CD4-positive, alpha-beta memory T cell (primary cell): Measurements from ENCODE around the gene ZFR. TPM values are rescaled to one million over a fixed set of nuclear protein-coding genes. Genes with fewer than 3 reads are reported as not detected.
"Not testable (repeated sequence)": the region's sequence is repeated elsewhere in the genome, so short reads cannot be mapped to it uniquely, and the experiment has no call there.

Source experiments
- CTCF ChIA-PET: fragments of 350-600 bp; sonication (Branson Sonifier 250); formaldehyde crosslinking; loops from one replicate; lab custom pipeline; 2021; ENCODE audit warnings: inconsistent platforms; ENCODE audit not compliant: partially characterized antibody; lab: Charles Lee
- POLR2A ChIA-PET: fragments of 350-600 bp; sonication (Branson Sonifier 250); formaldehyde crosslinking; loops from one replicate; lab custom pipeline; 2021; ENCODE audit not compliant: partially characterized antibody; lab: Charles Lee
- DNase-seq, 5 donors: peaks; one replicate each; pipeline versions ENCODE4 v3.0.0 to v3.0.0-alpha.2; 2020 to 2022; ENCODE audit warnings: mixed read lengths in 1 of 5
- H3K27ac ChIP-seq: one replicate; pipeline ENCODE4 v1.7.0; 2013; ENCODE audit warnings: low read depth, low read length
- H3K27me3 ChIP-seq: 2 replicates; pipeline ENCODE4 v1.7.0; 2013; ENCODE audit warnings: mild to moderate bottlenecking, low read length, moderate library complexity; ENCODE audit not compliant: insufficient read depth
- H3K36me3 ChIP-seq: 2 replicates; pipeline ENCODE4 v1.7.0; 2013; ENCODE audit warnings: mild to moderate bottlenecking, low read length, moderate library complexity; ENCODE audit not compliant: insufficient read depth
- H3K4me1 ChIP-seq: 2 replicates; pipeline ENCODE4 v1.7.0; 2013; ENCODE audit warnings: mild to moderate bottlenecking, low read length, moderate library complexity; ENCODE audit not compliant: insufficient read depth
- H3K4me3 ChIP-seq, 2 donors: one replicate each; pipeline ENCODE4 v1.7.0; 2013; ENCODE audit warnings: low read length in 2 of 2, mild to moderate bottlenecking in 1 of 2
- H3K9me3 ChIP-seq, 2 donors: one replicate each; pipeline ENCODE4 v1.7.0; 2013; ENCODE audit warnings: low read length in 2 of 2, control low read depth in 1 of 2; ENCODE audit not compliant: control insufficient read depth in 1 of 2
- H3K27ac Mint-ChIP-seq, 7 donors: one replicate each; pipeline ENCODE4 v1.8.0; 2020 to 2021; ENCODE audit warnings: mixed read lengths in 7 of 7, mild to moderate bottlenecking in 6 of 7, inconsistent platforms in 3 of 7, moderate library complexity in 3 of 7
- H3K27me3 Mint-ChIP-seq, 2 donors: one replicate each; pipeline ENCODE4 v1.8.0; 2020 to 2021; ENCODE audit warnings: mixed read lengths in 2 of 2
- H3K36me3 Mint-ChIP-seq, 2 donors: one replicate each; pipeline ENCODE4 v1.8.0; 2020 to 2021; ENCODE audit warnings: mixed read lengths in 2 of 2, inconsistent platforms in 1 of 2, mild to moderate bottlenecking in 1 of 2
- H3K4me1 Mint-ChIP-seq, 4 donors: one replicate each; pipeline ENCODE4 v1.8.0; 2020 to 2021; ENCODE audit warnings: mixed read lengths in 4 of 4, mild to moderate bottlenecking in 1 of 4
- H3K4me3 Mint-ChIP-seq, 8 donors: one replicate each; pipeline ENCODE4 v1.8.0; 2020 to 2021; ENCODE audit warnings: mixed read lengths in 8 of 8, mild to moderate bottlenecking in 7 of 8, moderate library complexity in 6 of 8, inconsistent platforms in 3 of 8
- H3K9me3 Mint-ChIP-seq, 8 donors: one replicate each; pipeline ENCODE4 v1.8.0; 2020 to 2021; ENCODE audit warnings: mixed read lengths in 8 of 8, mild to moderate bottlenecking in 5 of 8, inconsistent platforms in 3 of 8, moderate library complexity in 1 of 8
- intact Hi-C: fragments of 100-400 bp; cut with micrococcal nuclease; formaldehyde crosslinking; loops from one replicate; pipeline ENCODE4 v1.15.1; 2023
- polyA plus RNA-seq, 2 donors: library from polyadenylated mRNA; unstranded; fragments of 300-500 nt; fragmentation: Illumina TruSeq; gene quantifications; one replicate each; pipeline ENCODE4 v1.2.3, GENCODE V29; 2021
- total RNA-seq, 2 experiments: library from RNA; stranded (reverse); gene quantifications; one replicate each; pipeline ENCODE4 v1.2.3, GENCODE V29; 2021

ZFR gene
- total and polyA plus RNA-seq, 4 experiments from 2014 or later = 60.1 to 102 (median 72.3) TPM

- intact Hi-C loops, H3K36me3 Mint-ChIP-seq, H3K4me1 Mint-ChIP-seq, H3K27me3 Mint-ChIP-seq, H3K4me3 Mint-ChIP-seq, H3K9me3 Mint-ChIP-seq, H3K27ac Mint-ChIP-seq, POLR2A ChIA-PET, H3K4me1 ChIP-seq, H3K9me3 ChIP-seq, H3K27ac ChIP-seq, DNase-seq, H3K27me3 ChIP-seq, H3K4me3 ChIP-seq, CTCF ChIA-PET, H3K36me3 ChIP-seq: not testable (repeated sequence)
These were observed 7.8 kb upstream of the ZFR start for GRCh38 chr5:32452316-32452715.

GRCh38 chr5:32450952-32451351 lies 6.4 kb upstream of the ZFR start:
- Histone ChIP-seq H3K36me3 (no peaks in the 10 kb centered on the region), H3K27me3 (no peaks in the 10 kb centered on the region), H3K27ac (no peak overlapping the region), H3K4me3 (no peak overlapping the region), H3K9me3 (no peaks in the 10 kb centered on the region), H3K4me1 (no peaks in the 10 kb centered on the region)
- intact Hi-C loops = no loop called here
- no peaks in the 10 kb centered on the region for H3K9me3 Mint-ChIP-seq
- no peaks in the 10 kb centered on the region for H3K4me1 Mint-ChIP-seq
- DNase-seq = no peak
- H3K27me3 Mint-ChIP-seq = no peaks in the 10 kb centered on the region
- ChIA-PET POLR2A (no interaction called here), CTCF (interaction anchor here (0.9 to 1.7 kb wide), 4 partner anchors 9 to 139 kb away, joined by 3 to 5 read pairs (median 3); no protein-coding TSS in a partner anchor)
- no peaks in the 10 kb centered on the region for H3K36me3 Mint-ChIP-seq
- no peak overlapping the region for H3K4me3 Mint-ChIP-seq
- H3K27ac Mint-ChIP-seq = no peak overlapping the region

- peaks cover 0 to 1% of the 10 kb centered on the region in 2 donors for H3K36me3 Mint-ChIP-seq
- ChIA-PET CTCF (interaction anchor here (0.9 kb wide), 1 partner anchor 141 kb away, joined by 4 read pairs; no protein-coding TSS in a partner anchor), POLR2A (no interaction called here)
- H3K27ac ChIP-seq = no peak overlapping the region
- H3K4me3 Mint-ChIP-seq = no peak overlapping the region
- H3K4me1 ChIP-seq = peaks cover 7% of the 10 kb centered on the region
- H3K9me3 ChIP-seq = no peaks in the 10 kb centered on the region
- no peak overlapping the region for H3K4me3 ChIP-seq
- intact Hi-C loops = no loop called here
- H3K9me3 Mint-ChIP-seq = no peaks in the 10 kb centered on the region
- H3K27ac Mint-ChIP-seq = no peak overlapping the region
- no peaks in the 10 kb centered on the region for H3K36me3 ChIP-seq
- DNase-seq = no peak
- H3K27me3 ChIP-seq = no peaks in the 10 kb centered on the region
- peaks cover 2 to 6% (median 4%) of the 10 kb centered on the region in 4 donors for H3K4me1 Mint-ChIP-seq
- no peaks in the 10 kb centered on the region for H3K27me3 Mint-ChIP-seq
These were observed 4.7 kb upstream of the ZFR start for GRCh38 chr5:32449262-32449661.

GRCh38 chr5:32446630-32447029 lies 2.1 kb upstream of the ZFR start:
- no peaks in the 10 kb centered on the region for H3K9me3 ChIP-seq
- CTCF ChIA-PET = no interaction called here
- Mint-ChIP-seq H3K9me3 (peaks cover 0 to 1% (median 0%) of the 10 kb centered on the region in 8 donors), H3K4me3 (no peak overlapping the region), H3K4me1 (peaks cover 13 to 26% (median 21%) of the 10 kb centered on the region in 4 donors), H3K27ac (peak overlapping the region in 2 of 7 donors; percentile 15 to 51), H3K27me3 (no peaks in the 10 kb centered on the region), H3K36me3 (peaks cover 4 to 11% of the 10 kb centered on the region in 2 donors)
- no peaks in the 10 kb centered on the region for H3K36me3 ChIP-seq
- no peaks in the 10 kb centered on the region for H3K27me3 ChIP-seq
- H3K27ac ChIP-seq = no peak overlapping the region
- DNase-seq = no peak
- POLR2A ChIA-PET = no interaction called here
- intact Hi-C loops = no loop called here
- peaks cover 26% of the 10 kb centered on the region for H3K4me1 ChIP-seq
- no peak overlapping the region for H3K4me3 ChIP-seq

- H3K4me1 Mint-ChIP-seq = peaks cover 17 to 32% (median 25%) of the 10 kb centered on the region in 4 donors
- H3K27ac Mint-ChIP-seq = peak overlapping the region in 6 of 7 donors; percentile 32 to 97 (median 78)
- POLR2A ChIA-PET = interaction anchor here (1.7 kb wide), 1 partner anchor 144 kb away, joined by 15 read pairs; no protein-coding TSS in a partner anchor
- Histone ChIP-seq H3K4me3 (no peak overlapping the region), H3K4me1 (peaks cover 32% of the 10 kb centered on the region), H3K9me3 (no peaks in the 10 kb centered on the region), H3K27ac (no peak overlapping the region), H3K36me3 (no peaks in the 10 kb centered on the region), H3K27me3 (no peaks in the 10 kb centered on the region)
- intact Hi-C loops = loop anchor here (2.0 kb wide), 1 partner anchor 271 kb away; the partner anchor contains the start of gene GOLPH3
- peaks cover 0 to 1% (median 0%) of the 10 kb centered on the region in 8 donors for H3K9me3 Mint-ChIP-seq
- peak overlapping the region; percentile 27 to 96 (median 88) for H3K4me3 Mint-ChIP-seq
- no peaks in the 10 kb centered on the region for H3K27me3 Mint-ChIP-seq
- no peak for DNase-seq
- H3K36me3 Mint-ChIP-seq = peaks cover 4 to 14% of the 10 kb centered on the region in 2 donors
- CTCF ChIA-PET = no interaction called here
These were observed 1.5 kb upstream of the ZFR start for GRCh38 chr5:32445831-32446614.

GRCh38 chr5:32445287-32445758 lies 783 bp upstream of the ZFR start:
- DNase-seq = no peak
- POLR2A ChIA-PET = interaction anchor here (0.6 to 1.7 kb wide), 12 partner anchors 12 to 271 kb away, joined by 3 to 15 read pairs (median 3); partner anchors contain the start of gene GOLPH3
- H3K9me3 ChIP-seq = no peaks in the 10 kb centered on the region
- no peak overlapping the region for H3K4me3 ChIP-seq
- H3K4me1 ChIP-seq = peaks cover 36% of the 10 kb centered on the region
- CTCF ChIA-PET = interaction anchor here (0.9 to 1.3 kb wide), 2 partner anchors 44 to 145 kb away, joined by 3 to 7 read pairs; no protein-coding TSS in a partner anchor
- H3K36me3 ChIP-seq = no peaks in the 10 kb centered on the region
- H3K27me3 ChIP-seq = no peaks in the 10 kb centered on the region
- H3K36me3 Mint-ChIP-seq = peaks cover 4 to 14% of the 10 kb centered on the region in 2 donors
- peaks cover 0 to 1% (median 0%) of the 10 kb centered on the region in 8 donors for H3K9me3 Mint-ChIP-seq
- H3K27ac Mint-ChIP-seq = peak overlapping the region in 6 of 7 donors; percentile 35 to 97 (median 88)
- H3K27ac ChIP-seq = peak overlapping the region; percentile 90
- H3K4me1 Mint-ChIP-seq = peaks cover 17 to 35% (median 25%) of the 10 kb centered on the region in 4 donors
- H3K4me3 Mint-ChIP-seq = peak overlapping the region; percentile 75 to 96 (median 88)
- no peaks in the 10 kb centered on the region for H3K27me3 Mint-ChIP-seq
- intact Hi-C loops = loop anchor here (2.0 kb wide), 1 partner anchor 271 kb away; the partner anchor contains the start of gene GOLPH3
